Pancreas (tissue), 10 donors: ENCODE data around the gene TRAPPC3L. TPM values are rescaled to one million over a fixed set of nuclear protein-coding genes. Genes with fewer than 3 reads are reported as not detected.

ENCODE experiments used
- ATAC-seq, 4 donors: fragments of 200-7000 bp; cut with Tn5 transposase; one replicate each; pipeline versions ENCODE4 v1.8.0 to v1.9.1; 2020; ENCODE audit warnings: mild to moderate bottlenecking in 4 of 4, moderate library complexity in 4 of 4
- DNase-seq, 6 donors: peaks; one replicate each; pipeline ENCODE4 v3.0.0-alpha.2; 2020
- FAIRE-seq: peaks from 2 replicates; lab custom pipeline; 2012; peaks lifted over from hg19 to GRCh38; lab: Jason Lieb, UNC
- H3K27ac ChIP-seq, 4 donors: fragments of 200-600 bp; sonication (generic); 1 replicate in 3 of 4; 2 replicates in 1 of 4; pipeline versions ENCODE4 v1.5.0 to v1.8.0; 2020
- H3K27me3 ChIP-seq, 4 donors: fragments of 200-600 bp; one replicate each; pipeline ENCODE4 v1.8.0; 2021
- H3K36me3 ChIP-seq, 3 donors: fragments of 200-600 bp; sonication (generic) in 1 of 3; one replicate each; pipeline versions ENCODE4 v1.5.0 to v1.8.0; 2020 to 2021
- H3K4me1 ChIP-seq, 3 donors: fragments of 200-600 bp; one replicate each; pipeline ENCODE4 v1.8.0; 2021
- H3K4me3 ChIP-seq, 4 donors: fragments of 200-600 bp; sonication (generic) in 2 of 4; one replicate each; pipeline versions ENCODE4 v1.5.0 to v1.8.0; 2020 to 2021
- H3K9me3 ChIP-seq, 4 donors: fragments of 200-600 bp; one replicate each; pipeline ENCODE4 v1.8.0; 2021
- WGBS, 2 donors: extraction: QIAGEN DNeasy Blood & Tissue Kit; methylation state at CpG; one replicate each; pipeline ENCODE4 v1.1.7; 2013; 5-methylcytosine and 5-hydroxymethylcytosine counted together
- intact Hi-C, 3 donors: fragments of 100-400 bp; cut with DNase I; formaldehyde crosslinking; loops; one replicate each; pipeline versions ENCODE4 v1.11.1 to v1.14.2; 2022
- polyA plus RNA-seq, 2 donors: library from polyadenylated mRNA; stranded (reverse); fragments of 200-250 nt; gene quantifications; one replicate each; pipeline ENCODE4 v1.2.3, GENCODE V29; 2013
- total RNA-seq, 6 donors: library from RNA; stranded (reverse); fragmentation: NEBNext Ultra II Directional in 4 of 6; extraction: Animal tissue kit (Norgen Biotek cat#: 25700) in 4 of 6; gene quantifications; one replicate each; pipeline versions ENCODE4 v1.2.1 to v1.2.4, GENCODE V29; 2021 to 2023
- TF ChIP-seq, protein P1 (sequence below), 4 donors: fragments of 200-600 bp; sonication (generic) in 3 of 4; IDR thresholded peaks; one replicate each; pipeline versions ENCODE4 v1.5.0 to v1.8.0; 2021; ENCODE audit warnings: antibody characterized with exemption in 4 of 4
- donor health status: healthy with polysubstance abuse.
- donor health status: DM: no; HTN: no; CAD: no; lungs with moderate emphysema.
- donor health status: DM: no; HTN: no; CAD: no.
- donor health status: control.
- donor health status: control.
- donor health status: Bipolar disorder and iron deficiency.
- donor health status: DM: yes; HTN: yes; CAD: no.
- donor health status: DM: no; HTN: no; CAD: no.
- donor health status: DM: no; HTN: no; CAD: no.
- donor health status: DM: yes; HTN: yes; CAD: no.

TRAPPC3L gene
- total and polyA plus RNA-seq, 8 donors: 0.12 TPM; not detected in 7

DNA sequence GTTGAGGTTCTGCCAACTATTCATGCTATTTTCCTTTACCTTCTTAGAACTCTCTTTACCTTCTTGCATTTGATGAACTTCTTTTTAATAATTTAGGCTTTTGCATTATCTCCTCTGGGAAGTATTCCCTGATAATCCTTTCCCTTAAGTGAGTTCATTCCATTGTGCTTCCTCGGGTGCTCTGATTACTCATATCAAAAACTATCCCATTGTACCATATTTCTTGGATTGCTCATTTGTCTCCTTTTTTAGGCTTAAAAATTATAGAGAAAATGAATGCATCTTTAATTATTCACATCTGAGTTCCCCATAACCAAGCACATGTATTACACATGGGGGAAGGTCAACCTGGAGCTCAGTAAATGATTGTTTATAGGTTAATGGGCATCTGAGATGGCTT is 10.6 kb upstream of the TRAPPC3L start:
- Histone ChIP-seq H3K4me3 (no peak overlapping the region), H3K9me3 (no peaks in the 10 kb centered on the region), H3K36me3 (no peaks in the 10 kb centered on the region), H3K27ac (no peak overlapping the region), H3K4me1 (no peaks in the 10 kb centered on the region), H3K27me3 (peaks cover 0 to 11% (median 0%) of the 10 kb centered on the region in 4 donors)
- FAIRE-seq (no peak), ATAC-seq (no peak), DNase-seq (no peak)
- intact Hi-C loops: loop anchor here in 1 of 3 donors (10.0 kb wide), 1 partner anchor 271 kb away; no protein-coding TSS in a partner anchor
- TF ChIP-seq, protein P1, sequence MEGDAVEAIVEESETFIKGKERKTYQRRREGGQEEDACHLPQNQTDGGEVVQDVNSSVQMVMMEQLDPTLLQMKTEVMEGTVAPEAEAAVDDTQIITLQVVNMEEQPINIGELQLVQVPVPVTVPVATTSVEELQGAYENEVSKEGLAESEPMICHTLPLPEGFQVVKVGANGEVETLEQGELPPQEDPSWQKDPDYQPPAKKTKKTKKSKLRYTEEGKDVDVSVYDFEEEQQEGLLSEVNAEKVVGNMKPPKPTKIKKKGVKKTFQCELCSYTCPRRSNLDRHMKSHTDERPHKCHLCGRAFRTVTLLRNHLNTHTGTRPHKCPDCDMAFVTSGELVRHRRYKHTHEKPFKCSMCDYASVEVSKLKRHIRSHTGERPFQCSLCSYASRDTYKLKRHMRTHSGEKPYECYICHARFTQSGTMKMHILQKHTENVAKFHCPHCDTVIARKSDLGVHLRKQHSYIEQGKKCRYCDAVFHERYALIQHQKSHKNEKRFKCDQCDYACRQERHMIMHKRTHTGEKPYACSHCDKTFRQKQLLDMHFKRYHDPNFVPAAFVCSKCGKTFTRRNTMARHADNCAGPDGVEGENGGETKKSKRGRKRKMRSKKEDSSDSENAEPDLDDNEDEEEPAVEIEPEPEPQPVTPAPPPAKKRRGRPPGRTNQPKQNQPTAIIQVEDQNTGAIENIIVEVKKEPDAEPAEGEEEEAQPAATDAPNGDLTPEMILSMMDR (IDR thresholded peaks at IDR 0.05): no peak
- 87 to 94% methylated on average over 1 of the region's 1 CpG for WGBS, 2 donors

GRCh38 chr6:116553451-116553850 is 8.0 kb upstream of the TRAPPC3L start, which contains the start of gene CALHM4:
CALHM4 (plus strand) TSS chr6:116553751; CDS start chr6:116553794, 43 bp downstream.
- no peak for DNase-seq

GRCh38 chr6:116550796-116551195 is 5.3 kb upstream of the TRAPPC3L start:
- ATAC-seq (no peak), FAIRE-seq (no peak)
- intact Hi-C loops: loop anchor here in 1 of 3 donors (10.0 kb wide), 1 partner anchor 266 kb away; no protein-coding TSS in a partner anchor

More at GRCh38 chr6:116553451-116553850, 8.0 kb upstream of the TRAPPC3L start, which contains the start of gene CALHM4:
- FAIRE-seq (no peak), ATAC-seq (no peak)
- Histone ChIP-seq H3K9me3 (no peaks in the 10 kb centered on the region), H3K36me3 (no peaks in the 10 kb centered on the region), H3K4me1 (no peaks in the 10 kb centered on the region), H3K4me3 (no peak within 1 kb of the TSS), H3K27ac (no peak within 1 kb of the TSS), H3K27me3 (peaks cover 0 to 11% (median 0%) of the 10 kb centered on the region in 4 donors)
- TF ChIP-seq, protein P1 (IDR thresholded peaks at IDR 0.05): no peak
- intact Hi-C loops: loop anchor here in 1 of 3 donors (10.0 kb wide), 1 partner anchor 269 kb away; no protein-coding TSS in a partner anchor

GRCh38 chr6:116547358-116547757 is 1.9 kb upstream of the TRAPPC3L start:
- no peaks in the 10 kb centered on the region for H3K4me1 ChIP-seq
- peaks cover 0 to 3% (median 0%) of the 10 kb centered on the region in 4 donors for H3K27me3 ChIP-seq
- H3K27ac ChIP-seq: no peak overlapping the region
- H3K36me3 ChIP-seq: no peaks in the 10 kb centered on the region
- 74 to 82% methylated on average over 6 of the region's 6 CpGs for WGBS, 2 donors
- no peak overlapping the region for H3K4me3 ChIP-seq
- DNase-seq (no peak), FAIRE-seq (no peak), ATAC-seq (no peak)
- intact Hi-C loops: no loop called here
- no peaks in the 10 kb centered on the region for H3K9me3 ChIP-seq
- TF ChIP-seq, protein P1 (IDR thresholded peaks at IDR 0.05): no peak

More at GRCh38 chr6:116550796-116551195, 5.3 kb upstream of the TRAPPC3L start:
- no peak overlapping the region for H3K4me3 ChIP-seq
- H3K9me3 ChIP-seq: no peaks in the 10 kb centered on the region
- no peak overlapping the region for H3K27ac ChIP-seq
- TF ChIP-seq, protein P1 (IDR thresholded peaks at IDR 0.05): no peak
- no peaks in the 10 kb centered on the region for H3K4me1 ChIP-seq
- 20 to 22% methylated on average over 4 of the region's 4 CpGs for WGBS, 2 donors
- no peaks in the 10 kb centered on the region for H3K36me3 ChIP-seq
- peaks cover 0 to 11% (median 0%) of the 10 kb centered on the region in 4 donors for H3K27me3 ChIP-seq
- no peak for DNase-seq

DNA sequence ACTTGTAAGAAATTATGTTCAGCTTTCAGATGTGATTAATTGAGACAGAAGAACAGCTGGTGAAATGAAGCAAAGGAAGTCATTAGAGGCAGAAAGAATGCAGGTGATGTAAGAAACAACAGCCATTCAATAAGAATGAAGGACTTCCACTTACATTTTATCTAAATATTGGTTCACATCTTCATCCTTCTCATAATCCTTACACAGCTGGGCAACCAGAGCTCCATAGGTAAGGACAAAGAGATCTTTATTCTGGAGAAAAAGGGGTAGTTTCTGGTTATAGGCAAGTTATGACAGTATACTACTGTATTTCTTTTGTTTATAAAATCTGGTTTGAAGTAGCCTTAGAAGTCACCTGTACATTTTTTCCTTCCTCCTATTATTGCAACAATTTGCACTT is 2.3 kb downstream of the TRAPPC3L start:
- H3K27me3 ChIP-seq: peaks cover 0 to 8% (median 0%) of the 10 kb centered on the region in 4 donors
- H3K36me3 ChIP-seq: no peaks in the 10 kb centered on the region
- no peak overlapping the region for H3K27ac ChIP-seq
- no peaks in the 10 kb centered on the region for H3K9me3 ChIP-seq
- TF ChIP-seq, protein P1 (IDR thresholded peaks at IDR 0.05): no peak
- DNase-seq (no peak), ATAC-seq (no peak), FAIRE-seq (no peak)
- H3K4me3 ChIP-seq: no peak overlapping the region
- no peaks in the 10 kb centered on the region for H3K4me1 ChIP-seq
- intact Hi-C loops: no loop called here
